C4-2B (cell line): ENCODE results near the gene PTCD3.

ENCODE experiments used
- H3K27ac ChIP-seq: fragments of 450-650 bp; 2 replicates; pipeline ENCODE4 v1.5.1; 2017
- CTCF ChIP-seq: fragments of 450-650 bp; conservative IDR thresholded peaks from 2 replicates; pipeline ENCODE4 v1.5.1; 2017; ENCODE audit warnings: mild to moderate bottlenecking
- ZFX ChIP-seq: fragments of 450-650 bp; IDR thresholded peaks from 2 replicates; pipeline ENCODE4 v1.6.1; 2017

PTCD3 gene

GRCh38 chr2:86189782-86190416 lies 83.9 kb downstream of the PTCD3 start:
- H3K27ac ChIP-seq, result no peak overlapping the region
- no peak for TF ChIP-seq ZFX
- no peak for TF ChIP-seq CTCF
